GM23338 (cell line): ENCODE measurements around the gene AP1S3. TPM values are rescaled to one million over a fixed set of nuclear protein-coding genes. Genes with fewer than 3 reads are reported as not detected.

Experiments used
- ATAC-seq: fragments of 200-7000 bp; cut with Tn5 transposase; 3 replicates; pipeline ENCODE4 v1.9.1; 2020
- DNase-seq: peaks from one replicate; pipeline ENCODE4 v3.0.0-alpha.2; 2015; ENCODE audit warnings: low spot score
- H2AFZ ChIP-seq: fragments of 200-600 bp; sonication (generic); 2 replicates; pipeline ENCODE4 v1.8.0; 2016; ENCODE audit warnings: antibody characterized with exemption, mild to moderate bottlenecking, moderate library complexity
- H3F3A ChIP-seq: fragments of 200-600 bp; sonication (generic); replicated peaks from 2 replicates; pipeline ENCODE4 v1.8.0; 2017; ENCODE audit warnings: antibody characterized with exemption, mixed run types, low read depth
- H3K27ac ChIP-seq: fragments of 200-600 bp; sonication (generic); 2 replicates; pipeline ENCODE4 v1.6.1; 2016; ENCODE audit warnings: low read depth
- H3K27me3 ChIP-seq: fragments of 200-600 bp; sonication (generic); 2 replicates; pipeline ENCODE4 v1.8.0; 2016; ENCODE audit warnings: mild to moderate bottlenecking, mixed run types, moderate library complexity; ENCODE audit not compliant: insufficient read depth
- H3K36me3 ChIP-seq: fragments of 200-600 bp; sonication (generic); 2 replicates; pipeline ENCODE4 v1.8.0; 2016; ENCODE audit warnings: mild to moderate bottlenecking; ENCODE audit not compliant: insufficient read depth
- H3K4me1 ChIP-seq: fragments of 200-600 bp; sonication (generic); 2 replicates; pipeline ENCODE4 v1.8.0; 2016; ENCODE audit warnings: mild to moderate bottlenecking, moderate library complexity; ENCODE audit not compliant: insufficient read depth
- H3K4me2 ChIP-seq: fragments of 200-600 bp; sonication (generic); 2 replicates; pipeline ENCODE4 v1.7.1; 2017; ENCODE audit warnings: mixed run types
- H3K4me3 ChIP-seq: fragments of 200-600 bp; sonication (generic); 2 replicates; pipeline ENCODE4 v1.6.1; 2016; ENCODE audit warnings: mixed run types
- H3K79me2 ChIP-seq: fragments of 200-600 bp; sonication (generic); replicated peaks from 2 replicates; pipeline ENCODE4 v1.8.0; 2017; ENCODE audit warnings: mild to moderate bottlenecking; ENCODE audit not compliant: insufficient read depth
- H3K9me2 ChIP-seq: fragments of 200-600 bp; sonication (generic); 2 replicates; pipeline ENCODE4 v1.8.0; 2017; ENCODE audit not compliant: insufficient read depth
- H4K20me1 ChIP-seq: fragments of 200-600 bp; sonication (generic); replicated peaks from 2 replicates; pipeline ENCODE4 v1.8.0; 2017; ENCODE audit warnings: mild to moderate bottlenecking; ENCODE audit not compliant: insufficient read depth
- H3K27ac Mint-ChIP-seq: 2 replicates; pipeline ENCODE4 v1.8.0; 2020; ENCODE audit warnings: inconsistent platforms, mild to moderate bottlenecking, moderate library complexity, mixed read lengths
- H3K27me3 Mint-ChIP-seq: 3 replicates; pipeline ENCODE4 v1.8.0; 2022; ENCODE audit warnings: low read depth, mild to moderate bottlenecking, moderate library complexity, mixed read lengths, inconsistent platforms; ENCODE audit not compliant: insufficient read depth, poor library complexity
- H3K36me3 Mint-ChIP-seq: 3 replicates; pipeline ENCODE4 v1.8.0; 2021; ENCODE audit warnings: low read depth, mild to moderate bottlenecking, inconsistent platforms, moderate library complexity, mixed read lengths
- H3K4me1 Mint-ChIP-seq: 3 replicates; pipeline ENCODE4 v1.8.0; 2020; ENCODE audit warnings: mild to moderate bottlenecking, inconsistent platforms, mixed read lengths
- H3K4me3 Mint-ChIP-seq: 3 replicates; pipeline ENCODE4 v1.8.0; 2021; ENCODE audit warnings: moderate library complexity, mild to moderate bottlenecking, inconsistent platforms, mixed read lengths
- H3K9me3 Mint-ChIP-seq: 3 replicates; pipeline ENCODE4 v1.8.0; 2020; ENCODE audit warnings: moderate library complexity, mild to moderate bottlenecking, inconsistent platforms, mixed read lengths
- CTCF ChIP-seq, 2 experiments: fragments of 200-600 bp in 1 of 2; sonication (generic) in 1 of 2; conservative IDR thresholded peaks; 2 replicates each; pipeline versions ENCODE4 v1.5.1 to v1.6.1; 2016 to 2017; ENCODE audit warnings: antibody characterized with exemption in 2 of 2, low read depth in 2 of 2, mild to moderate bottlenecking in 2 of 2, moderate library complexity in 1 of 2
- ETS1 ChIP-seq: IDR thresholded peaks from 2 replicates; pipeline ENCODE4 v1.6.1; 2016; ENCODE audit warnings: antibody characterized with exemption
- EZH2 ChIP-seq: fragments of 200-600 bp; sonication (generic); IDR thresholded peaks from one replicate; pipeline ENCODE4 v1.8.0; 2017; ENCODE audit warnings: antibody characterized with exemption, mild to moderate bottlenecking, low read depth; ENCODE audit not compliant: unreplicated experiment
- EZH2phosphoT487 ChIP-seq: fragments of 200-600 bp; sonication (generic); IDR thresholded peaks from one replicate; pipeline ENCODE4 v1.8.1; 2018; ENCODE audit warnings: antibody characterized with exemption; ENCODE audit not compliant: unreplicated experiment
- REST ChIP-seq: IDR thresholded peaks from one replicate; pipeline ENCODE4 v1.6.1; 2018; ENCODE audit warnings: antibody characterized with exemption; ENCODE audit not compliant: unreplicated experiment
- STAT1 ChIP-seq: IDR thresholded peaks from one replicate; pipeline ENCODE4 v1.6.1; 2016; ENCODE audit warnings: antibody characterized with exemption; ENCODE audit not compliant: unreplicated experiment
- ZNF114 ChIP-seq: fragments of 250-450 bp; sonication (Bioruptor Pico); IDR thresholded peaks from 2 replicates; pipeline ENCODE4 v1.5.0; 2020; ENCODE audit warnings: mild to moderate bottlenecking, moderate library complexity
- ZNF462 ChIP-seq: fragments of 250-450 bp; sonication (Bioruptor Pico); IDR thresholded peaks from 2 replicates; pipeline ENCODE4 v1.5.0; 2020; ENCODE audit warnings: mild to moderate bottlenecking, moderate library complexity
- polyA plus RNA-seq: library from polyadenylated mRNA; unstranded; fragments of >200 nt; fragmentation: Nextera tagmentation; extraction: Ambion mirVana; gene quantifications from 2 replicates; pipeline ENCODE4 v1.2.1, GENCODE V29; 2016
- total RNA-seq: library from RNA; depleted of rRNA; stranded (reverse); fragments of >200 nt; shearing (Covaris generic); gene quantifications from 2 replicates; pipeline ENCODE4 v1.2.3, GENCODE V29; 2014

Gene AP1S3
- total and polyA plus RNA-seq, 2 experiments from 2014 or later: 8.8 to 25.5 TPM

- Histone ChIP-seq H3F3A (no peaks in the 10 kb centered on the region), H4K20me1 (no peaks in the 10 kb centered on the region), H3K27ac (no peak overlapping the region), H3K9me2 (no peaks in the 10 kb centered on the region), H3K27me3 (no peaks in the 10 kb centered on the region), H3K4me1 (no peaks in the 10 kb centered on the region), H3K4me2 (no peak overlapping the region), H2AFZ (no peak overlapping the region), H3K36me3 (no peaks in the 10 kb centered on the region), H3K4me3 (no peak overlapping the region), H3K79me2 (no peaks in the 10 kb centered on the region)
- H3K27ac Mint-ChIP-seq: no peak overlapping the region
- peaks cover 16% of the 10 kb centered on the region for H3K36me3 Mint-ChIP-seq
- peaks cover 15% of the 10 kb centered on the region for H3K9me3 Mint-ChIP-seq
- no peak for TF ChIP-seq EZH2
- TF ChIP-seq EZH2phosphoT487: no peak
- TF ChIP-seq STAT1: no peak
- no peak for TF ChIP-seq ZNF114 (CRISPR knock-in tag)
- no peak for TF ChIP-seq REST
- no peak for TF ChIP-seq ETS1
- TF ChIP-seq CTCF (conservative IDR thresholded peaks at IDR 0.05; ENCODE audit: low read depth in 2 of 2): no peak
- TF ChIP-seq ZNF462: no peak
- no peak overlapping the region for H3K4me3 Mint-ChIP-seq
- no peak for DNase-seq
- H3K4me1 Mint-ChIP-seq: no peaks in the 10 kb centered on the region
- ATAC-seq: no peak
- H3K27me3 Mint-ChIP-seq: peaks cover 3% of the 10 kb centered on the region
Observed at GRCh38 chr2:223854741-223855140, 17.4 kb upstream of the AP1S3 start.
